Panc1 (cell line): ENCODE data around the gene MRC2. TPM values are rescaled to one million over a fixed set of nuclear protein-coding genes. Genes with fewer than 3 reads are reported as not detected.

Experiments
- ATAC-seq: fragments of 200-7000 bp; cut with Tn5 transposase; 2 replicates; pipeline ENCODE4 v1.9.1; 2020; ENCODE audit warnings: mild to moderate bottlenecking, moderate library complexity
- BruUV-seq: library from RNA; stranded (reverse); fragments of 400-500 nt; replicated peaks from 2 replicates; lab custom pipeline; 2021; lab: Mats Ljungman, UMichigan
- CTCF ChIA-PET: fragments of 300-600 bp; sonication (Branson Sonifier 250); formaldehyde crosslinking; loops from one replicate; lab custom pipeline; 2022; ENCODE audit warnings: antibody characterized with exemption; lab: Charles Lee
- POLR2A ChIA-PET: fragments of 300-600 bp; sonication (Branson Sonifier 250); formaldehyde crosslinking; loops from one replicate; lab custom pipeline; 2022; ENCODE audit warnings: antibody characterized with exemption; lab: Charles Lee
- DNase-seq: peaks from one replicate; pipeline ENCODE4 v3.0.0-alpha.2; 2010; ENCODE audit warnings: low read depth, low spot score
- H3K27ac ChIP-seq: 2 replicates; pipeline ENCODE4 v1.5.1; 2011; ENCODE audit warnings: mild to moderate bottlenecking, low read length, inconsistent platforms
- H3K27me3 ChIP-seq: fragments of 200-500 bp; sonication (Bioruptor generic); 2 replicates; pipeline ENCODE4 v1.6.0; 2014; ENCODE audit warnings: low read length, inconsistent platforms; ENCODE audit not compliant: control insufficient read depth, insufficient read depth
- H3K36me3 ChIP-seq: fragments of 200-500 bp; sonication (Bioruptor generic); 2 replicates; pipeline ENCODE4 v1.5.1; 2014; ENCODE audit warnings: inconsistent platforms, mild to moderate bottlenecking, low read length, moderate library complexity; ENCODE audit not compliant: control insufficient read depth, insufficient read depth
- H3K4me1 ChIP-seq: 2 replicates; pipeline ENCODE4 v1.5.1; 2011; ENCODE audit warnings: inconsistent platforms, mild to moderate bottlenecking, low read length, moderate library complexity; ENCODE audit not compliant: control insufficient read depth, insufficient read depth
- H3K4me3 ChIP-seq, 2 experiments: 2 replicates each; pipeline ENCODE4 v1.5.1; 2011 to 2012; ENCODE audit warnings: low read depth in 2 of 2, low read length in 2 of 2, mild to moderate bottlenecking in 2 of 2, inconsistent platforms in 1 of 2, moderate library complexity in 1 of 2
- H3K9me3 ChIP-seq: fragments of 200-500 bp; sonication (Bioruptor generic); 2 replicates; pipeline ENCODE4 v1.5.1; 2014; ENCODE audit warnings: low read depth, mild to moderate bottlenecking, inconsistent platforms, low read length, moderate library complexity; ENCODE audit not compliant: control insufficient read depth, insufficient read depth
- CTCF ChIP-seq: fragments of 450-650 bp; IDR thresholded peaks from 2 replicates; pipeline ENCODE4 v1.5.1; 2017; ENCODE audit warnings: mild to moderate bottlenecking
- POLR2AphosphoS5 ChIP-seq: IDR thresholded peaks from 2 replicates; pipeline ENCODE4 v1.6.1; 2012; ENCODE audit warnings: mild to moderate bottlenecking, low read depth, low read length, moderate library complexity
- REST ChIP-seq, 2 experiments: IDR thresholded peaks; 2 replicates each; pipeline ENCODE4 v1.6.1; 2011 to 2012; ENCODE audit warnings: low read depth in 2 of 2, control low read depth in 1 of 2, low read length in 1 of 2, mild to moderate bottlenecking in 1 of 2, moderate library complexity in 1 of 2; ENCODE audit not compliant: insufficient read depth in 1 of 2
- SIN3A ChIP-seq: IDR thresholded peaks from 2 replicates; pipeline ENCODE4 v1.6.1; 2012; ENCODE audit warnings: low read depth, mild to moderate bottlenecking, low read length, moderate library complexity, borderline replicate concordance; ENCODE audit not compliant: insufficient read depth
- TCF7L2 ChIP-seq: IDR thresholded peaks from 2 replicates; pipeline ENCODE4 v1.6.1; 2011; ENCODE audit warnings: mild to moderate bottlenecking, low read depth, low read length, inconsistent platforms
- in situ Hi-C: cut with HindIII; loops from 2 replicates; pipeline ENCODE4 v1.10.0; 2016; ENCODE audit warnings: low sequenced_read_pairs, low pct_unique_long_range_greater_than_20kb
- intact Hi-C: fragments of 100-400 bp; cut with micrococcal nuclease; formaldehyde crosslinking; loops from one replicate; pipeline ENCODE4 v1.10.0; 2022; ENCODE audit not compliant: unreplicated experiment
- total RNA-seq: library from RNA; stranded (reverse); gene quantifications from one replicate; pipeline ENCODE4 v1.2.1, GENCODE V29; 2021; ENCODE audit not compliant: unreplicated experiment

MRC2 gene
- total RNA-seq, 1 experiment from 2014 or later = 120 TPM

GRCh38 chr17:62678214-62678919 lies 50.9 kb downstream of the MRC2 start:
- ATAC-seq (no peak), DNase-seq (no peak)
- intact Hi-C loops (loop anchor here (10.0 kb wide), 1 partner anchor 726 kb away; no protein-coding TSS in a partner anchor), in situ Hi-C loops (no loop called here)
- H3K27me3 ChIP-seq = no peaks in the 10 kb centered on the region
- H3K4me3 ChIP-seq = no peak overlapping the region
- POLR2A ChIA-PET = no interaction called here
- peaks cover 3% of the 10 kb centered on the region for H3K36me3 ChIP-seq
- TF ChIP-seq REST (IDR thresholded peaks at IDR 0.05; ENCODE audit: insufficient read depth in 1 of 2, low read depth in 2 of 2, low read length in 1 of 2) (no peak), SIN3A (no peak), TCF7L2 (no peak), CTCF (no peak), POLR2AphosphoS5 (no peak)
- CTCF ChIA-PET = no interaction called here
- no peak overlapping the region for H3K27ac ChIP-seq
- H3K4me1 ChIP-seq = no peaks in the 10 kb centered on the region
- no TSS peak for BruUV-seq
- no peaks in the 10 kb centered on the region for H3K9me3 ChIP-seq

- BruUV-seq = no TSS peak
- Histone ChIP-seq H3K4me1 (no peaks in the 10 kb centered on the region), H3K9me3 (no peaks in the 10 kb centered on the region), H3K4me3 (no peak overlapping the region), H3K27me3 (no peaks in the 10 kb centered on the region), H3K36me3 (peaks cover 3% of the 10 kb centered on the region), H3K27ac (no peak overlapping the region)
- POLR2A ChIA-PET = no interaction called here
- intact Hi-C loops = loop anchor here (10.0 kb wide), 1 partner anchor 725 kb away; no protein-coding TSS in a partner anchor
- DNase-seq = no peak
- TF ChIP-seq CTCF (no peak), SIN3A (no peak), POLR2AphosphoS5 (no peak), REST (IDR thresholded peaks at IDR 0.05; ENCODE audit: insufficient read depth in 1 of 2, low read depth in 2 of 2, low read length in 1 of 2) (no peak), TCF7L2 (no peak)
- in situ Hi-C loops = no loop called here
- ATAC-seq = no peak
- CTCF ChIA-PET = interaction anchor here (0.6 kb wide), 1 partner anchor 42 kb away, joined by 10 read pairs; no protein-coding TSS in a partner anchor
Measured at GRCh38 chr17:62679866-62680377, 52.5 kb downstream of the MRC2 start.
